ENCODE results near the gene TENM4. TPM values are rescaled to one million over a fixed set of nuclear protein-coding genes. Genes with fewer than 3 reads are reported as not detected.

The TENM4 gene
- total RNA-seq, 1 donor from 2014 or later, result 3.8 TPM

GRCh38 chr11:79237703-79238102 is 203.1 kb downstream of the TENM4 start:
- Mint-ChIP-seq H3K4me1 (ENCODE audit: low read depth) (peaks cover 39% of the 10 kb centered on the region), H3K27me3 (ENCODE audit: low read depth) (no peaks in the 10 kb centered on the region), H3K4me3 (ENCODE audit: unreplicated experiment) (no peak overlapping the region), H3K9me3 (ENCODE audit: low read depth) (peaks cover 4% of the 10 kb centered on the region), H3K36me3 (ENCODE audit: low read depth) (peaks cover 2% of the 10 kb centered on the region), H3K27ac (ENCODE audit: unreplicated experiment) (peak overlapping the region; percentile 69)
- no peak for DNase-seq (ENCODE audit: low spot score)
- TF ChIP-seq CTCF (IDR thresholded peaks at IDR 0.05), result no peak

DNA sequence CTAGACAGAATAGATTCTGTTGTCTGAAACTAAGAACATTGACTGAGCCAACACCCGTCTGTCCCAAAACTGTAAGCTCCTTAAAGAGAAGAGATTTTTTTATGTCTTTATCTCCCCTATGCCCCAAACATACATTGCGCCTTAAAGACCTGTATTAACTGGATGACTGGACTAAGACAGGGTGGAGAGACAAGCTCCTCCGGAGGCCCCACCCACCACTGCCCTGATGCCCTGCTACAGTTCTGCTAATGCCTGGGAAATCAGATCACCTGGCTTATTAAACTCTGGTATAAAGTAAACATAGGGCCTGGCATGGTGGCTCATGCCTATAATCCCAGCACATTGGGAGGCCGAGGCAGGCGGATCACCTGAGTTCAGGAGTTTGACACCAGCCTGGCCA is 203.7 kb downstream of the TENM4 start:
- DNase-seq (ENCODE audit: low spot score), result no peak
- TF ChIP-seq CTCF (IDR thresholded peaks at IDR 0.05), result no peak
- Mint-ChIP-seq H3K4me1 (ENCODE audit: low read depth) (peaks cover 34% of the 10 kb centered on the region), H3K36me3 (ENCODE audit: low read depth) (no peaks in the 10 kb centered on the region), H3K27ac (ENCODE audit: unreplicated experiment) (peak overlapping the region; percentile 52), H3K4me3 (ENCODE audit: unreplicated experiment) (no peak overlapping the region), H3K9me3 (ENCODE audit: low read depth) (no peaks in the 10 kb centered on the region), H3K27me3 (ENCODE audit: low read depth) (no peaks in the 10 kb centered on the region)

DNA sequence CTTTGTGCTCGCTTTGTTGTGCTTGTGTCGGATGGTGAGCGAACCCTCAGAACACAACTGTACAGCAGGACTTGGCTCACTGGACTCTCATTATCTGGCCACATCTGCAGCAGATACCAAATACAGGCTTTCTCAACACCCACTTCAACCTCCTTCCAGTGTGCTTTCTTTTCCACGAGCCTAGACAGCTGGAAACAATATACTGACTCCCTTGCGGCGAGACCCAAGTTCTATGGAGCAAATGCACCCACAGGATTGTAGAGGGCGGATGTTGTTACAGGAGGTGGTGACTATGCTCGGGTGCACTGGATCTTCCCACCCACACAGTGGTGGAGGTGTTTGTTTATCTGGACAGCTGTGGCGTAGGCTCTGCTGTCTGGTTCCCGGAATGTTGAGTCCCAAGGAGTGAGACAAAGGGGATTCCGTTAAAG is 204.3 kb downstream of the TENM4 start:
- no peak for TF ChIP-seq CTCF (IDR thresholded peaks at IDR 0.05)
- Mint-ChIP-seq H3K27me3 (ENCODE audit: low read depth) (no peaks in the 10 kb centered on the region), H3K9me3 (ENCODE audit: low read depth) (no peaks in the 10 kb centered on the region), H3K27ac (ENCODE audit: unreplicated experiment) (peak overlapping the region; percentile 52), H3K4me1 (ENCODE audit: low read depth) (peaks cover 34% of the 10 kb centered on the region), H3K4me3 (ENCODE audit: unreplicated experiment) (no peak overlapping the region), H3K36me3 (ENCODE audit: low read depth) (no peaks in the 10 kb centered on the region)
- DNase-seq (ENCODE audit: low spot score), result no peak

GRCh38 chr11:79235696-79236095 is 205.1 kb downstream of the TENM4 start:
- Mint-ChIP-seq H3K36me3 (ENCODE audit: low read depth) (no peaks in the 10 kb centered on the region), H3K27me3 (ENCODE audit: low read depth) (no peaks in the 10 kb centered on the region), H3K9me3 (ENCODE audit: low read depth) (no peaks in the 10 kb centered on the region), H3K27ac (ENCODE audit: unreplicated experiment) (no peak overlapping the region), H3K4me1 (ENCODE audit: low read depth) (peaks cover 31% of the 10 kb centered on the region), H3K4me3 (ENCODE audit: unreplicated experiment) (no peak overlapping the region)
- no peak for DNase-seq (ENCODE audit: low spot score)
- TF ChIP-seq CTCF (IDR thresholded peaks at IDR 0.05), result no peak

- Mint-ChIP-seq H3K4me1 (ENCODE audit: low read depth) (peaks cover 17% of the 10 kb centered on the region), H3K36me3 (ENCODE audit: low read depth) (no peaks in the 10 kb centered on the region), H3K9me3 (ENCODE audit: low read depth) (no peaks in the 10 kb centered on the region), H3K4me3 (ENCODE audit: unreplicated experiment) (no peak overlapping the region), H3K27me3 (ENCODE audit: low read depth) (peaks cover under 1% of the 10 kb centered on the region), H3K27ac (ENCODE audit: unreplicated experiment) (no peak overlapping the region)
- no peak for DNase-seq (ENCODE audit: low spot score)
- TF ChIP-seq CTCF (IDR thresholded peaks at IDR 0.05), result no peak
Measured at GRCh38 chr11:79232346-79232745, 208.5 kb downstream of the TENM4 start.

Data from chondrocyte (in vitro differentiated cells).